ENCODE data around the gene RBPMS2.

DNA sequence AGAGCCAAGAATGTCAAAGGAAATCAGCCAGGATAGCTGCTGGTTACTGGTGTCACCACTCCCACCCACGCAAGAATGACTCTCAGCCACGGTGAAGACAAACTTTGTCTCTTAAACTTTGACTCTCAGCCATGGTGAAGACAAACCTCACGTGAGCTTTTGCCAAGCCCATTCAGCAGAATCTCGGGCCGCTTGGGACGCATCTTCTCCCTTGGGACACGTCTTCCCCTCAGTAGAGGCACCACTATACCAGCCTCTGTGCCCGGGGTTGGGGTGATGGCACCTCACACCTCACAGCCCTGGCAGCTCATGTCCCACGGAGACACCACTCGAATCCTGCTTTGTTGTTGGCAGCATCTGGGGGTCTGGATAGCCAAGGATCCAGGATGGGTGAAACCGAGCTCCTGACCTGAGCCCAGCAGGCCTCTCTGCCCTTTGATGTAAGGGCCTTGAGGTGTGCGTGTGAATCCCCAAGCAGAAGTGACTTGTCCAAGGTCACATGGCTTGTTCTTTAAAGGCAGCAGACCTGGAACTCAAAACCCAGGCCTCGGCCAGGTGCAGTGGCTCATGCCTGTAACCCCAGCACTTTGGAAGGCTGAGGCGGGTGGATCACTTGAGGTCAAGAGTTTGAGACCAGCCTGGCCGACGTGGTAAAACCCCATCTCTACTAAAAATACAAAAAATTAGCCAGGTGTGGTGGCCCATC, 21.8 kb downstream of the RBPMS2 start:
- TF ChIP-seq CTCF (IDR thresholded peaks at IDR 0.05; ENCODE audit: low read depth, low read length) (no peak), EZH2phosphoT487 (IDR thresholded peaks at IDR 0.05; ENCODE audit: low read depth) (no peak)

All from OCI-LY3 (cell line).